ENCODE measurements around the gene PACS2.

The PACS2 gene

GRCh38 chr14:105376521-105377440 lies 62.2 kb downstream of the PACS2 start:
- H3K27me3 ChIP-seq = no peaks in the 10 kb centered on the region
- no peaks in the 10 kb centered on the region for H3K4me1 ChIP-seq
- no peaks in the 10 kb centered on the region for H3K36me3 ChIP-seq
- DNase-seq = no peak
- no peak for TF ChIP-seq CTCF (IDR thresholded peaks at IDR 0.05; ENCODE audit: low read depth, low read length)
- H3K4me3 ChIP-seq (ENCODE audit: low read depth, low read length) = no peak overlapping the region
- no peaks in the 10 kb centered on the region for H3K9me3 ChIP-seq

- no peaks in the 10 kb centered on the region for H3K4me1 ChIP-seq
- H3K36me3 ChIP-seq = no peaks in the 10 kb centered on the region
- no peak for TF ChIP-seq CTCF (IDR thresholded peaks at IDR 0.05; ENCODE audit: low read depth, low read length)
- no peaks in the 10 kb centered on the region for H3K9me3 ChIP-seq
- no peaks in the 10 kb centered on the region for H3K27me3 ChIP-seq
- H3K4me3 ChIP-seq (ENCODE audit: low read depth, low read length) = no peak overlapping the region
- DNase-seq = no peak
Observed at GRCh38 chr14:105377555-105378182, 63.1 kb downstream of the PACS2 start.

- H3K36me3 ChIP-seq = no peaks in the 10 kb centered on the region
- DNase-seq = no peak
- H3K9me3 ChIP-seq = no peaks in the 10 kb centered on the region
- H3K27me3 ChIP-seq = no peaks in the 10 kb centered on the region
- no peaks in the 10 kb centered on the region for H3K4me1 ChIP-seq
- H3K4me3 ChIP-seq (ENCODE audit: low read depth, low read length) = no peak overlapping the region
- TF ChIP-seq CTCF (IDR thresholded peaks at IDR 0.05; ENCODE audit: low read depth, low read length) = no peak
Observed at GRCh38 chr14:105378199-105378598, 63.7 kb downstream of the PACS2 start.

GRCh38 chr14:105378873-105379685 lies 64.5 kb downstream of the PACS2 start:
- no peak for DNase-seq
- Histone ChIP-seq H3K36me3 (no peaks in the 10 kb centered on the region), H3K27me3 (no peaks in the 10 kb centered on the region), H3K4me3 (ENCODE audit: low read depth, low read length) (no peak overlapping the region), H3K4me1 (no peaks in the 10 kb centered on the region), H3K9me3 (no peaks in the 10 kb centered on the region)
- TF ChIP-seq CTCF (IDR thresholded peaks at IDR 0.05; ENCODE audit: low read depth, low read length) = no peak

GRCh38 chr14:105379946-105380345 lies 65.4 kb downstream of the PACS2 start:
- no peak for DNase-seq
- Histone ChIP-seq H3K4me1 (no peaks in the 10 kb centered on the region), H3K4me3 (ENCODE audit: low read depth, low read length) (no peak overlapping the region), H3K27me3 (no peaks in the 10 kb centered on the region), H3K9me3 (no peaks in the 10 kb centered on the region), H3K36me3 (no peaks in the 10 kb centered on the region)
- TF ChIP-seq CTCF (IDR thresholded peaks at IDR 0.05; ENCODE audit: low read depth, low read length) = no peak
